GM23338 (cell line): ENCODE results near the gene C17orf107. TPM values are rescaled to one million over a fixed set of nuclear protein-coding genes. Genes with fewer than 3 reads are reported as not detected.

ENCODE experiments used
- ATAC-seq: fragments of 200-7000 bp; cut with Tn5 transposase; 3 replicates; pipeline ENCODE4 v1.9.1; 2020
- DNase-seq: peaks from one replicate; pipeline ENCODE4 v3.0.0-alpha.2; 2015; ENCODE audit warnings: low spot score
- H2AFZ ChIP-seq: fragments of 200-600 bp; sonication (generic); 2 replicates; pipeline ENCODE4 v1.8.0; 2016; ENCODE audit warnings: antibody characterized with exemption, mild to moderate bottlenecking, moderate library complexity
- H3F3A ChIP-seq: fragments of 200-600 bp; sonication (generic); replicated peaks from 2 replicates; pipeline ENCODE4 v1.8.0; 2017; ENCODE audit warnings: antibody characterized with exemption, mixed run types, low read depth
- H3K27ac ChIP-seq: fragments of 200-600 bp; sonication (generic); 2 replicates; pipeline ENCODE4 v1.6.1; 2016; ENCODE audit warnings: low read depth
- H3K27me3 ChIP-seq: fragments of 200-600 bp; sonication (generic); 2 replicates; pipeline ENCODE4 v1.8.0; 2016; ENCODE audit warnings: mild to moderate bottlenecking, mixed run types, moderate library complexity; ENCODE audit not compliant: insufficient read depth
- H3K36me3 ChIP-seq: fragments of 200-600 bp; sonication (generic); 2 replicates; pipeline ENCODE4 v1.8.0; 2016; ENCODE audit warnings: mild to moderate bottlenecking; ENCODE audit not compliant: insufficient read depth
- H3K4me1 ChIP-seq: fragments of 200-600 bp; sonication (generic); 2 replicates; pipeline ENCODE4 v1.8.0; 2016; ENCODE audit warnings: mild to moderate bottlenecking, moderate library complexity; ENCODE audit not compliant: insufficient read depth
- H3K4me2 ChIP-seq: fragments of 200-600 bp; sonication (generic); 2 replicates; pipeline ENCODE4 v1.7.1; 2017; ENCODE audit warnings: mixed run types
- H3K4me3 ChIP-seq: fragments of 200-600 bp; sonication (generic); 2 replicates; pipeline ENCODE4 v1.6.1; 2016; ENCODE audit warnings: mixed run types
- H3K79me2 ChIP-seq: fragments of 200-600 bp; sonication (generic); replicated peaks from 2 replicates; pipeline ENCODE4 v1.8.0; 2017; ENCODE audit warnings: mild to moderate bottlenecking; ENCODE audit not compliant: insufficient read depth
- H3K9me2 ChIP-seq: fragments of 200-600 bp; sonication (generic); 2 replicates; pipeline ENCODE4 v1.8.0; 2017; ENCODE audit not compliant: insufficient read depth
- H4K20me1 ChIP-seq: fragments of 200-600 bp; sonication (generic); replicated peaks from 2 replicates; pipeline ENCODE4 v1.8.0; 2017; ENCODE audit warnings: mild to moderate bottlenecking; ENCODE audit not compliant: insufficient read depth
- H3K27ac Mint-ChIP-seq: 2 replicates; pipeline ENCODE4 v1.8.0; 2020; ENCODE audit warnings: inconsistent platforms, mild to moderate bottlenecking, moderate library complexity, mixed read lengths
- H3K27me3 Mint-ChIP-seq: 3 replicates; pipeline ENCODE4 v1.8.0; 2022; ENCODE audit warnings: low read depth, mild to moderate bottlenecking, moderate library complexity, mixed read lengths, inconsistent platforms; ENCODE audit not compliant: insufficient read depth, poor library complexity
- H3K36me3 Mint-ChIP-seq: 3 replicates; pipeline ENCODE4 v1.8.0; 2021; ENCODE audit warnings: low read depth, mild to moderate bottlenecking, inconsistent platforms, moderate library complexity, mixed read lengths
- H3K4me1 Mint-ChIP-seq: 3 replicates; pipeline ENCODE4 v1.8.0; 2020; ENCODE audit warnings: mild to moderate bottlenecking, inconsistent platforms, mixed read lengths
- H3K4me3 Mint-ChIP-seq: 3 replicates; pipeline ENCODE4 v1.8.0; 2021; ENCODE audit warnings: moderate library complexity, mild to moderate bottlenecking, inconsistent platforms, mixed read lengths
- H3K9me3 Mint-ChIP-seq: 3 replicates; pipeline ENCODE4 v1.8.0; 2020; ENCODE audit warnings: moderate library complexity, mild to moderate bottlenecking, inconsistent platforms, mixed read lengths
- CREB1 ChIP-seq: fragments of 250-450 bp; sonication (Bioruptor Pico); IDR thresholded peaks from 2 replicates; pipeline ENCODE4 v1.5.0; 2020; ENCODE audit warnings: low read depth, mild to moderate bottlenecking, moderate library complexity
- NANOG ChIP-seq: IDR thresholded peaks from 2 replicates; pipeline ENCODE4 v1.6.1; 2016; ENCODE audit warnings: antibody characterized with exemption, borderline replicate concordance
- POLR2AphosphoS5 ChIP-seq: IDR thresholded peaks from 2 replicates; pipeline ENCODE4 v1.6.1; 2016; ENCODE audit warnings: antibody characterized with exemption, low read depth
- ZNF114 ChIP-seq: fragments of 250-450 bp; sonication (Bioruptor Pico); IDR thresholded peaks from 2 replicates; pipeline ENCODE4 v1.5.0; 2020; ENCODE audit warnings: mild to moderate bottlenecking, moderate library complexity
- polyA plus RNA-seq: library from polyadenylated mRNA; unstranded; fragments of >200 nt; fragmentation: Nextera tagmentation; extraction: Ambion mirVana; gene quantifications from 2 replicates; pipeline ENCODE4 v1.2.1, GENCODE V29; 2016
- total RNA-seq: library from RNA; depleted of rRNA; stranded (reverse); fragments of >200 nt; shearing (Covaris generic); gene quantifications from 2 replicates; pipeline ENCODE4 v1.2.3, GENCODE V29; 2014
- TF ChIP-seq, protein P1 (sequence below): IDR thresholded peaks from one replicate; pipeline ENCODE4 v1.6.1; 2018; ENCODE audit warnings: antibody characterized with exemption; ENCODE audit not compliant: unreplicated experiment
- TF ChIP-seq, protein P2 (sequence below): IDR thresholded peaks from 2 replicates; pipeline ENCODE4 v1.6.1; 2016; ENCODE audit warnings: antibody characterized with exemption
- TF ChIP-seq, protein P3 (sequence below), 2 experiments: fragments of 200-600 bp in 1 of 2; sonication (generic) in 1 of 2; conservative IDR thresholded peaks; 2 replicates each; pipeline versions ENCODE4 v1.5.1 to v1.6.1; 2016 to 2017; ENCODE audit warnings: antibody characterized with exemption in 2 of 2, low read depth in 2 of 2, mild to moderate bottlenecking in 2 of 2, moderate library complexity in 1 of 2

Gene C17orf107
- total and polyA plus RNA-seq, 2 experiments from 2014 or later: 1.9 to 5.9 TPM

GRCh38 chr17:4947411-4948165 is 48.3 kb downstream of the C17orf107 start:
- Histone ChIP-seq H3K9me2 (no peaks in the 10 kb centered on the region), H3K4me3 (peak overlapping the region; percentile 96), H3K27ac (peak overlapping the region; percentile 100), H2AFZ (no peak overlapping the region), H3K4me2 (peak overlapping the region; percentile 96), H3F3A (peaks cover 45% of the 10 kb centered on the region), H4K20me1 (peaks cover 22% of the 10 kb centered on the region), H3K36me3 (peaks cover 21% of the 10 kb centered on the region), H3K79me2 (peaks cover 43% of the 10 kb centered on the region), H3K4me1 (peaks cover 43% of the 10 kb centered on the region), H3K27me3 (no peaks in the 10 kb centered on the region)
- Mint-ChIP-seq H3K27me3 (peaks cover 37% of the 10 kb centered on the region), H3K27ac (peak overlapping the region; percentile 98), H3K4me3 (peak overlapping the region; percentile 92), H3K9me3 (no peaks in the 10 kb centered on the region; the same call in 2 of the 3 replicates), H3K4me1 (peaks cover 42% of the 10 kb centered on the region), H3K36me3 (peaks cover 51% of the 10 kb centered on the region)
- no peak for TF ChIP-seq POLR2AphosphoS5
- no peak for TF ChIP-seq CREB1 (CRISPR knock-in tag)
- no peak for TF ChIP-seq ZNF114 (CRISPR knock-in tag)
- TF ChIP-seq NANOG: no peak
- TF ChIP-seq, protein P1, sequence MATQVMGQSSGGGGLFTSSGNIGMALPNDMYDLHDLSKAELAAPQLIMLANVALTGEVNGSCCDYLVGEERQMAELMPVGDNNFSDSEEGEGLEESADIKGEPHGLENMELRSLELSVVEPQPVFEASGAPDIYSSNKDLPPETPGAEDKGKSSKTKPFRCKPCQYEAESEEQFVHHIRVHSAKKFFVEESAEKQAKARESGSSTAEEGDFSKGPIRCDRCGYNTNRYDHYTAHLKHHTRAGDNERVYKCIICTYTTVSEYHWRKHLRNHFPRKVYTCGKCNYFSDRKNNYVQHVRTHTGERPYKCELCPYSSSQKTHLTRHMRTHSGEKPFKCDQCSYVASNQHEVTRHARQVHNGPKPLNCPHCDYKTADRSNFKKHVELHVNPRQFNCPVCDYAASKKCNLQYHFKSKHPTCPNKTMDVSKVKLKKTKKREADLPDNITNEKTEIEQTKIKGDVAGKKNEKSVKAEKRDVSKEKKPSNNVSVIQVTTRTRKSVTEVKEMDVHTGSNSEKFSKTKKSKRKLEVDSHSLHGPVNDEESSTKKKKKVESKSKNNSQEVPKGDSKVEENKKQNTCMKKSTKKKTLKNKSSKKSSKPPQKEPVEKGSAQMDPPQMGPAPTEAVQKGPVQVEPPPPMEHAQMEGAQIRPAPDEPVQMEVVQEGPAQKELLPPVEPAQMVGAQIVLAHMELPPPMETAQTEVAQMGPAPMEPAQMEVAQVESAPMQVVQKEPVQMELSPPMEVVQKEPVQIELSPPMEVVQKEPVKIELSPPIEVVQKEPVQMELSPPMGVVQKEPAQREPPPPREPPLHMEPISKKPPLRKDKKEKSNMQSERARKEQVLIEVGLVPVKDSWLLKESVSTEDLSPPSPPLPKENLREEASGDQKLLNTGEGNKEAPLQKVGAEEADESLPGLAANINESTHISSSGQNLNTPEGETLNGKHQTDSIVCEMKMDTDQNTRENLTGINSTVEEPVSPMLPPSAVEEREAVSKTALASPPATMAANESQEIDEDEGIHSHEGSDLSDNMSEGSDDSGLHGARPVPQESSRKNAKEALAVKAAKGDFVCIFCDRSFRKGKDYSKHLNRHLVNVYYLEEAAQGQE: no peak
- TF ChIP-seq, protein P2, sequence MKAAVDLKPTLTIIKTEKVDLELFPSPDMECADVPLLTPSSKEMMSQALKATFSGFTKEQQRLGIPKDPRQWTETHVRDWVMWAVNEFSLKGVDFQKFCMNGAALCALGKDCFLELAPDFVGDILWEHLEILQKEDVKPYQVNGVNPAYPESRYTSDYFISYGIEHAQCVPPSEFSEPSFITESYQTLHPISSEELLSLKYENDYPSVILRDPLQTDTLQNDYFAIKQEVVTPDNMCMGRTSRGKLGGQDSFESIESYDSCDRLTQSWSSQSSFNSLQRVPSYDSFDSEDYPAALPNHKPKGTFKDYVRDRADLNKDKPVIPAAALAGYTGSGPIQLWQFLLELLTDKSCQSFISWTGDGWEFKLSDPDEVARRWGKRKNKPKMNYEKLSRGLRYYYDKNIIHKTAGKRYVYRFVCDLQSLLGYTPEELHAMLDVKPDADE: no peak
- TF ChIP-seq, protein P3, sequence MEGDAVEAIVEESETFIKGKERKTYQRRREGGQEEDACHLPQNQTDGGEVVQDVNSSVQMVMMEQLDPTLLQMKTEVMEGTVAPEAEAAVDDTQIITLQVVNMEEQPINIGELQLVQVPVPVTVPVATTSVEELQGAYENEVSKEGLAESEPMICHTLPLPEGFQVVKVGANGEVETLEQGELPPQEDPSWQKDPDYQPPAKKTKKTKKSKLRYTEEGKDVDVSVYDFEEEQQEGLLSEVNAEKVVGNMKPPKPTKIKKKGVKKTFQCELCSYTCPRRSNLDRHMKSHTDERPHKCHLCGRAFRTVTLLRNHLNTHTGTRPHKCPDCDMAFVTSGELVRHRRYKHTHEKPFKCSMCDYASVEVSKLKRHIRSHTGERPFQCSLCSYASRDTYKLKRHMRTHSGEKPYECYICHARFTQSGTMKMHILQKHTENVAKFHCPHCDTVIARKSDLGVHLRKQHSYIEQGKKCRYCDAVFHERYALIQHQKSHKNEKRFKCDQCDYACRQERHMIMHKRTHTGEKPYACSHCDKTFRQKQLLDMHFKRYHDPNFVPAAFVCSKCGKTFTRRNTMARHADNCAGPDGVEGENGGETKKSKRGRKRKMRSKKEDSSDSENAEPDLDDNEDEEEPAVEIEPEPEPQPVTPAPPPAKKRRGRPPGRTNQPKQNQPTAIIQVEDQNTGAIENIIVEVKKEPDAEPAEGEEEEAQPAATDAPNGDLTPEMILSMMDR (conservative IDR thresholded peaks at IDR 0.05; ENCODE audit: low read depth in 2 of 2): no peak
- DNase-seq (peak; percentile 77), ATAC-seq (peak; percentile 7)
